ENCODE measurements around the gene HOXA11.
A peak's percentile ranks its signal among the peaks of the same experiment; 100 is the strongest.

Gene HOXA11

GRCh38 chr7:27137640-27138315 lies 47.3 kb downstream of the HOXA11 start:
- no peak for DNase-seq (ENCODE audit: low read depth in 1 of 2, low spot score in 1 of 2)

DNA sequence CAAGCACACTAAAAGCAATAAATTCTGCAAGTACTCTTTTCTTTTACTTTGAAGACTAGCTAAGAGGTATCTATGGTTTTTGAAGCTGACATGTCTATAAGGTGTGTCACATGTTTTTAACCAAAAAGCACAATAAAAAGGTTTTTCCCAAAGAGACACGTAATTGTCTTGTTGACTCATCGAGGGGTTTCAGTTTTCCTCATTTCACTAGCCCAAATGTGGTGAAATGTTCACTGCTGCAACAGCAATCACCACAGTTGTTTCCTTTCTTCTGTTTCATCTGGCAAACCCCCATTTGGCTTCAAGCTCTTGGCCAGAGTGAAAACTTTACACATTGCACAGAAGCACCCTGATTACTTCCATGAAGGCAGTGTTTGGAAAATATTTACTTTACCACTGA lies 50.6 kb downstream of the HOXA11 start:
- peak in 1 of 2 donors; percentile 21 for DNase-seq (ENCODE audit: low read depth in 1 of 2, low spot score in 1 of 2)

DNA sequence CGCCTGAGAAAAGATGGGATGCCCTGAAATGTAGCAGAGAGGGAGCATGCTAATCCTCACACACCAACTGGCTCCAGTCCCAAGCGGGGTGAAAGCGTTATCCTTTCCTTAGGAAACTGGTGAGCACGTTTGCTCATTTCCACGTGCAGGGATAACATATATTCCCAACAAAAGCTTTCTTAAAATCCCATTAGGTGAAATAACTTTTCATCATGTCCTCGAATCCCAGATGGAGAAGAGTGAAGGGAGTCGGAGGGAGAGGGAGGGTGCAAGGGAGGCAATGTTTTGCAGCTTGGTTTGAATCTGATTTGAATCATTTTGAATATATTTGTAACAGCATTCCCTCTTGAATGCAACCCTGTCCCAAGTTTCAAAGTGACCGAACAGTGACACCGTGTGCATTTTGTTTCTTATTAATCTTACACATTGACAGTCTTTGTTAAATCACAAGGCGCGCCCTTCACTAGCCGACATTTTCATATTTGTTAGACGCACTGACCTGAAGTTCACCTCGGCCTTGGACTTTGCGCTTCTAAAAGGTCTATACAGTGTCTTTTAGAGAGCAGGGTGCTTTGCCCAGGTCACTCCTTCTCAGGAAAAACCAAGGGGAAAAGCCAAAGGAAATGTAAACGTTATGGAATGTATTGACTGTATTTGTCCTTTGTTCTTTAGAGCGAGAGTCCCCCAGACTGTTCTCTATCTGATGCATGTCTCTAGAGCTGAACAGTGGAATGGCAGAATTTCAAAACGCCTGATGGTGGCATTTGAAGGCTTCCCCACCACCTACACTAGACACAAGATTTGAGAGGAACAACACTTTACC lies 51.4 kb downstream of the HOXA11 start:
- DNase-seq (ENCODE audit: low read depth in 1 of 2, low spot score in 1 of 2), result no peak

- no peak for DNase-seq (ENCODE audit: low read depth in 1 of 2, low spot score in 1 of 2)
These were observed 52.1 kb downstream of the HOXA11 start for GRCh38 chr7:27132978-27133377.

GRCh38 chr7:27132214-27132613 lies 52.8 kb downstream of the HOXA11 start:
- no peak for DNase-seq (ENCODE audit: low read depth in 1 of 2, low spot score in 1 of 2)

DNA sequence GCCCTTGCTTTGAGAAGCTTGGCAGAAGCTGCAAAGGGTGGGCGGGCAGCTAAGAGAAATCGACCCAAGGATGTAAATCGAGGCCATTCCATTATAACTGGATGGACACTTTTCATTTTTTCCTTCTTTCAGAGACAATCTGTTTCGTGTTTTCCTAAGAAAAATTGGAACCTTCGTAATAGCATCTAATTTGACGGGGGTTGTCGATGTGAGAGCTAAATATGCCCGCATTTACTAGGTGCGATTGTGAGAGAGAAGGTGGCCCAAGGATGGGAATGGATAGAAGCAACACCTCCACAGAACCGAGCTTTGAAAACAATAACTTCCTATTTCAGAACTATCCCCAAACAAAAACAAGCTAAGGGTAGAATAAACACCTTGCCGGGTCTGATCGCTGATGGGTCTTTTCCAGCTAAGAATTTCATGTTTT lies 53.6 kb downstream of the HOXA11 start:
- DNase-seq (ENCODE audit: low read depth in 1 of 2, low spot score in 1 of 2), result no peak
